Right atrium auricular region (tissue), 2 donors: Measurements from ENCODE around the gene ZNF236. TPM values are rescaled to one million over a fixed set of nuclear protein-coding genes. Genes with fewer than 3 reads are reported as not detected.
A peak's percentile ranks its signal among the peaks of the same experiment; 100 is the strongest.
"Not testable (repeated sequence)": the region's sequence is repeated elsewhere in the genome, so short reads cannot be mapped to it uniquely, and the experiment has no call there.

ENCODE experiments used
- DNase-seq: peaks from one replicate; pipeline ENCODE4 v3.0.0-alpha.2; 2019; ENCODE audit warnings: low spot score
- H3K27ac ChIP-seq, 2 donors: fragments of 200-600 bp; sonication (generic); 1 replicate in 1 of 2; 2 replicates in 1 of 2; pipeline ENCODE4 v1.5.1; 2016 to 2019
- H3K27me3 ChIP-seq, 2 donors: fragments of 200-600 bp; sonication (generic); one replicate each; pipeline versions ENCODE4 v1.5.1 to v1.6.0; 2017 to 2019
- H3K36me3 ChIP-seq: fragments of 200-600 bp; sonication (generic); one replicate; pipeline ENCODE4 v1.5.1; 2016
- H3K4me1 ChIP-seq, 2 donors: fragments of 200-600 bp; sonication (generic); one replicate each; pipeline versions ENCODE4 v1.5.1 to v1.6.0; 2017 to 2019
- H3K4me3 ChIP-seq, 2 donors: fragments of 200-600 bp; sonication (generic); 1 replicate in 1 of 2; 2 replicates in 1 of 2; pipeline ENCODE4 v1.5.1; 2017 to 2019; ENCODE audit warnings: mild to moderate bottlenecking in 1 of 2, moderate library complexity in 1 of 2
- H3K9me3 ChIP-seq, 2 donors: fragments of 200-600 bp; sonication (generic); one replicate each; pipeline ENCODE4 v1.5.1; 2019
- CTCF ChIP-seq, 2 donors: fragments of 200-600 bp; sonication (generic); IDR thresholded peaks; one replicate each; pipeline ENCODE4 v1.5.1; 2019; ENCODE audit warnings: antibody characterized with exemption in 2 of 2
- total RNA-seq, 2 donors: library from RNA; depleted of rRNA; stranded (reverse); fragments of >200 nt; gene quantifications; one replicate each; pipeline ENCODE4 v1.1.0, GENCODE V29; 2016

Gene ZNF236
- total RNA-seq, 2 donors from 2014 or later: 11.0 to 12.7 TPM

- Histone ChIP-seq H3K27ac (peak overlapping the region; percentile 23 to 50), H3K4me1 (peaks cover 0 to 4% of the 10 kb centered on the region in 2 donors), H3K9me3 (no peaks in the 10 kb centered on the region), H3K36me3 (no peaks in the 10 kb centered on the region), H3K27me3 (no peaks in the 10 kb centered on the region), H3K4me3 (peak overlapping the region in 1 of 2 donors; percentile 14)
- no peak for TF ChIP-seq CTCF (IDR thresholded peaks at IDR 0.05)
- DNase-seq: peak; percentile 52
These were observed 165.9 kb downstream of the ZNF236 start for GRCh38 chr18:76988031-76988826.

- peak overlapping the region in 1 of 2 donors; percentile 23 for H3K27ac ChIP-seq
- no peaks in the 10 kb centered on the region for H3K9me3 ChIP-seq
- no peaks in the 10 kb centered on the region for H3K27me3 ChIP-seq
- H3K4me3 ChIP-seq: no peak overlapping the region
- no peaks in the 10 kb centered on the region for H3K4me1 ChIP-seq
- no peaks in the 10 kb centered on the region for H3K36me3 ChIP-seq
- DNase-seq: no peak
- TF ChIP-seq CTCF (IDR thresholded peaks at IDR 0.05): no peak
These were observed 166.7 kb downstream of the ZNF236 start for GRCh38 chr18:76988827-76989646.

- no peak overlapping the region for H3K27ac ChIP-seq
- H3K9me3 ChIP-seq: no peaks in the 10 kb centered on the region
- H3K27me3 ChIP-seq: no peaks in the 10 kb centered on the region
- no peaks in the 10 kb centered on the region for H3K4me1 ChIP-seq
- no peaks in the 10 kb centered on the region for H3K36me3 ChIP-seq
- no peak overlapping the region for H3K4me3 ChIP-seq
- TF ChIP-seq CTCF (IDR thresholded peaks at IDR 0.05): no peak
- no peak for DNase-seq
These were observed 167.4 kb downstream of the ZNF236 start for GRCh38 chr18:76989647-76990190.

- H3K27ac ChIP-seq, DNase-seq: not testable (repeated sequence)
These were observed 168.1 kb downstream of the ZNF236 start for GRCh38 chr18:76990343-76991020.

GRCh38 chr18:76991021-76991688, 168.8 kb downstream of the ZNF236 start:
- no peaks in the 10 kb centered on the region for H3K9me3 ChIP-seq
- H3K36me3 ChIP-seq: no peaks in the 10 kb centered on the region
- H3K4me3 ChIP-seq: no peak overlapping the region
- no peak for DNase-seq
- no peaks in the 10 kb centered on the region for H3K4me1 ChIP-seq
- no peaks in the 10 kb centered on the region for H3K27me3 ChIP-seq
- TF ChIP-seq CTCF (IDR thresholded peaks at IDR 0.05): no peak
- H3K27ac ChIP-seq: no peak overlapping the region

More at GRCh38 chr18:76990343-76991020, 168.1 kb downstream of the ZNF236 start:
- not testable (repeated sequence) for H3K27me3 ChIP-seq, H3K9me3 ChIP-seq, H3K4me3 ChIP-seq, H3K4me1 ChIP-seq, H3K36me3 ChIP-seq
